IMR-90 (cell line): ENCODE measurements around the gene EGFR. TPM values are rescaled to one million over a fixed set of nuclear protein-coding genes. Genes with fewer than 3 reads are reported as not detected.

Experiments
- ATAC-seq: fragments of 200-7000 bp; cut with Tn5 transposase; 2 replicates; pipeline ENCODE4 v1.9.1; 2020; ENCODE audit warnings: low read depth, mild to moderate bottlenecking, moderate library complexity
- BruUV-seq: library from RNA; stranded (reverse); fragments of 400-500 nt; replicated peaks from 2 replicates; lab custom pipeline; 2021; lab: Mats Ljungman, UMichigan
- CTCF ChIA-PET: fragments of 300-600 bp; formaldehyde crosslinking; extraction: SDS; loops from one replicate; lab custom pipeline; 2021; ENCODE audit warnings: antibody characterized with exemption; lab: Yijun Ruan, JAX
- POLR2A ChIA-PET: fragments of 300-600 bp; sonication (Branson Sonifier 250); formaldehyde crosslinking; loops from one replicate; lab custom pipeline; 2022; ENCODE audit warnings: antibody characterized with exemption; ENCODE audit not compliant: unreplicated experiment; lab: Charles Lee
- DNase-seq: peaks from one replicate; pipeline ENCODE4 v3.0.0; 2013
- H2AFZ ChIP-seq: replicated peaks from 2 replicates; pipeline ENCODE3; 2013; ENCODE audit warnings: low read length, mild to moderate bottlenecking; ENCODE audit not compliant: poor library complexity
- H2AK5ac ChIP-seq: 2 replicates; pipeline ENCODE4 v1.6.1; 2013; ENCODE audit warnings: low read depth, low read length, inconsistent platforms
- H2AK9ac ChIP-seq: replicated peaks from 2 replicates; pipeline ENCODE3; 2013; ENCODE audit warnings: mild to moderate bottlenecking, low read depth, low read length, moderate library complexity; ENCODE audit not compliant: poor library complexity
- H2BK120ac ChIP-seq: 2 replicates; pipeline ENCODE4 v1.6.1; 2013; ENCODE audit warnings: low read depth, low read length, inconsistent platforms
- H2BK15ac ChIP-seq: 3 replicates; pipeline ENCODE4 v1.6.1; 2013; ENCODE audit warnings: low read depth, low read length, inconsistent platforms
- H2BK20ac ChIP-seq: 2 replicates; pipeline ENCODE4 v1.6.1; 2013; ENCODE audit warnings: low read depth, mild to moderate bottlenecking, inconsistent platforms, low read length, moderate library complexity
- H2BK5ac ChIP-seq: 2 replicates; pipeline ENCODE4 v1.6.1; 2013; ENCODE audit warnings: mild to moderate bottlenecking, low read depth, low read length, inconsistent platforms; ENCODE audit not compliant: poor library complexity, severe bottlenecking
- H3K14ac ChIP-seq: replicated peaks from 2 replicates; pipeline ENCODE4 v1.6.1; 2013; ENCODE audit warnings: low read depth, low read length, inconsistent platforms
- H3K18ac ChIP-seq: 2 replicates; pipeline ENCODE4 v1.6.1; 2013; ENCODE audit warnings: low read depth, low read length, control low read depth
- H3K23ac ChIP-seq: 2 replicates; pipeline ENCODE4 v1.6.1; 2013; ENCODE audit warnings: low read depth, low read length, inconsistent platforms
- H3K27ac ChIP-seq: 2 replicates; pipeline ENCODE4 v1.5.1; 2013; ENCODE audit warnings: mild to moderate bottlenecking, control low read depth, low read length; ENCODE audit not compliant: insufficient read depth
- H3K27me3 ChIP-seq: 2 replicates; pipeline ENCODE4 v1.6.1; 2013; ENCODE audit warnings: low read length; ENCODE audit not compliant: control insufficient read depth, insufficient read depth
- H3K36me3 ChIP-seq: 2 replicates; pipeline ENCODE4 v1.6.1; 2013; ENCODE audit warnings: low read length, mixed read lengths; ENCODE audit not compliant: control insufficient read depth, insufficient read depth
- H3K4ac ChIP-seq: 2 replicates; pipeline ENCODE4 v1.6.1; 2013; ENCODE audit warnings: low read depth, low read length, inconsistent platforms
- H3K4me1 ChIP-seq: 2 replicates; pipeline ENCODE4 v1.6.1; 2013; ENCODE audit warnings: low read length, mixed read lengths; ENCODE audit not compliant: control insufficient read depth, insufficient read depth
- H3K4me2 ChIP-seq: 2 replicates; pipeline ENCODE4 v1.6.1; 2013; ENCODE audit warnings: low read depth, mild to moderate bottlenecking, control low read depth, low read length, moderate library complexity
- H3K4me3 ChIP-seq: 2 replicates; pipeline ENCODE4 v1.5.1; 2013; ENCODE audit warnings: low read depth, mild to moderate bottlenecking, control low read depth, low read length, moderate library complexity; ENCODE audit not compliant: insufficient read depth
- H3K56ac ChIP-seq: 2 replicates; pipeline ENCODE4 v1.6.1; 2013; ENCODE audit warnings: low read length, inconsistent platforms; ENCODE audit not compliant: insufficient read depth; ENCODE audit errors: extremely low read depth
- H3K79me1 ChIP-seq, 2 experiments: 2 replicates each; pipeline ENCODE4 v1.6.1; 2013; ENCODE audit warnings: low read length in 2 of 2, inconsistent platforms in 1 of 2, low read depth in 1 of 2
- H3K9ac ChIP-seq: 2 replicates; pipeline ENCODE4 v1.6.1; 2013; ENCODE audit warnings: low read depth, low read length, control low read depth
- H3K9me1 ChIP-seq: 2 replicates; pipeline ENCODE4 v1.6.1; 2013; ENCODE audit warnings: low read length, inconsistent platforms; ENCODE audit not compliant: insufficient read depth
- H3K9me3 ChIP-seq: 2 replicates; pipeline ENCODE4 v1.6.1; 2013; ENCODE audit warnings: low read length; ENCODE audit not compliant: control insufficient read depth, insufficient read depth
- H4K20me1 ChIP-seq: 2 replicates; pipeline ENCODE4 v1.6.1; 2013; ENCODE audit warnings: low read length, inconsistent platforms; ENCODE audit not compliant: insufficient read depth
- H4K5ac ChIP-seq: 2 replicates; pipeline ENCODE4 v1.6.1; 2013; ENCODE audit warnings: mild to moderate bottlenecking, low read depth, low read length, control low read depth
- H4K8ac ChIP-seq, 2 experiments: 2 replicates each; pipeline ENCODE4 v1.6.1; 2013; ENCODE audit warnings: low read depth in 2 of 2, low read length in 2 of 2, control low read depth in 1 of 2, inconsistent platforms in 1 of 2
- H4K91ac ChIP-seq: 2 replicates; pipeline ENCODE4 v1.6.1; 2013; ENCODE audit warnings: low read depth, low read length, inconsistent platforms; ENCODE audit not compliant: insufficient read depth
- BHLHE40 ChIP-seq: fragments of 150-350 bp; IDR thresholded peaks from 2 replicates; pipeline ENCODE4 v1.6.1; 2016; ENCODE audit warnings: mild to moderate bottlenecking, low read depth, low read length
- CEBPB ChIP-seq: IDR thresholded peaks from 2 replicates; pipeline ENCODE4 v1.6.1; 2012; ENCODE audit warnings: low read depth, low read length, improper control_type of control experiment
- CHD1 ChIP-seq: IDR thresholded peaks from 2 replicates; pipeline ENCODE4 v1.6.1; 2012; ENCODE audit warnings: low read depth, low read length, improper control_type of control experiment
- FOS ChIP-seq: fragments of 150-350 bp; IDR thresholded peaks from 2 replicates; pipeline ENCODE4 v1.6.1; 2016; ENCODE audit warnings: low read depth, low read length
- MAZ ChIP-seq: IDR thresholded peaks from 2 replicates; pipeline ENCODE4 v1.6.1; 2012; ENCODE audit warnings: low read depth, mild to moderate bottlenecking, low read length, improper control_type of control experiment, moderate library complexity, borderline replicate concordance
- MXI1 ChIP-seq: IDR thresholded peaks from 2 replicates; pipeline ENCODE4 v1.6.1; 2012; ENCODE audit warnings: low read depth, mild to moderate bottlenecking, low read length, moderate library complexity, borderline replicate concordance
- NFE2L2 ChIP-seq: fragments of 150-350 bp; IDR thresholded peaks from 2 replicates; pipeline ENCODE4 v1.6.1; 2016; ENCODE audit warnings: low read depth, mild to moderate bottlenecking, low read length
- POLR2A ChIP-seq: IDR thresholded peaks from 2 replicates; pipeline ENCODE4 v1.6.1; 2012; ENCODE audit warnings: mild to moderate bottlenecking, low read depth, low read length
- RFX5 ChIP-seq: IDR thresholded peaks from 2 replicates; pipeline ENCODE4 v1.8.0; 2012; ENCODE audit warnings: low read depth, mild to moderate bottlenecking, low read length, moderate library complexity
- USF2 ChIP-seq: fragments of 150-350 bp; IDR thresholded peaks from 2 replicates; pipeline ENCODE4 v1.6.1; 2017; ENCODE audit warnings: mild to moderate bottlenecking, antibody characterized with exemption, low read length, low read depth
- WGBS, 2 experiments: methylation state at CpG; one replicate each; pipeline versions ENCODE4 v1.1.5 to v1.1.7; 2013; ENCODE audit warnings: missing lambda C conversion rate in 2 of 2; ENCODE audit not compliant: insufficient read length in 1 of 2; ENCODE audit errors: extremely low coverage in 2 of 2; 5-methylcytosine and 5-hydroxymethylcytosine counted together
- dilution Hi-C: fragments of 300-500 bp; cut with HindIII; formaldehyde crosslinking; loops from one replicate; pipeline ENCODE4 v1.14.3; 2018; ENCODE audit warnings: low sequenced_read_pairs; ENCODE audit not compliant: unreplicated experiment
- in situ Hi-C: fragments of 300-500 bp; cut with MboI; formaldehyde crosslinking; loops from 3 replicates; pipeline ENCODE4 v1.14.3; 2019; ENCODE audit warnings: low sequenced_read_pairs, inconsistent platforms, mixed read lengths
- intact Hi-C: fragments of 100-400 bp; cut with micrococcal nuclease; formaldehyde crosslinking; loops from 2 replicates; pipeline ENCODE4 v1.10.0; 2022
- polyA plus RNA-seq, 3 experiments: library from polyadenylated mRNA; depleted of rRNA; stranded (reverse); fragments of >200 nt; gene quantifications; 2 replicates each; pipeline ENCODE4 v1.2.3, GENCODE V29; 2012; ENCODE audit warnings: low replicate concordance in 1 of 3
- total RNA-seq: library from RNA; depleted of rRNA; stranded (reverse); fragments of >200 nt; gene quantifications from 2 replicates; pipeline ENCODE4 v1.2.3, GENCODE V29; 2012

The EGFR gene
- total and polyA plus RNA-seq, 2 of the 4 experiments (the other 2 are of a cell fraction): 36.9 to 60.4 TPM

DNA sequence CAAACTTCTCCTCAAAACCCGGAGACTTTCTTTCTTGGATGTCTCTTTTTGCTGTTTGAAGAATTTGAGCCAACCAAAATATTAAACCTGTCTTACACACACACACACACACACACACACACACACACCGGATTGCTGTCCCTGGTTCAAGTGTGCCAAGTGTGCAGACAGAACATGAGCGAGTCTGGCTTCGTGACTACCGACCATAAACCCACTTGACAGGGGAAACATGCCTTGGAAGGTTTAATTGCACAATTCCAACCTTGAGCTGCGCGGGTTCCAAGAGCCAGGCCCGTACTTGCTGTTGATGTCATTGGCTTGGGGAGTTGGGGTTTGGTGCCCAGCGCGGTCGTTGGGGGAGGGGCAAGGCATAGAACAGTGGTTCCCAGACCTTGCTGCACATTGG, 1.7 kb downstream of the EGFR start:
- Histone ChIP-seq H3K18ac (no peak overlapping the region), H4K5ac (no peak overlapping the region), H3K27ac (peak overlapping the region; percentile 97), H3K23ac (peak overlapping the region; percentile 62), H3K9me1 (peaks cover 27% of the 10 kb centered on the region), H3K14ac (peak overlapping the region; percentile 94), H3K4me2 (peak overlapping the region; percentile 57), H3K79me1 (peaks cover 19 to 57% of the 10 kb centered on the region in 2 experiments; a peak in 3 of 4 replicates), H3K4me3 (peak overlapping the region; percentile 98), H2AK5ac (peak overlapping the region; percentile 94), H4K91ac (peak overlapping the region; percentile 10; the same call in 1 of the 2 replicates), H2BK5ac (peak overlapping the region; percentile 88), H2BK20ac (no peak overlapping the region), H3K27me3 (no peaks in the 10 kb centered on the region), H2BK15ac (no peak overlapping the region), H2BK120ac (peak overlapping the region; percentile 47; the same call in 1 of the 2 replicates), H3K9ac (peak overlapping the region; percentile 93), H3K9me3 (no peaks in the 10 kb centered on the region), H2AK9ac (peak overlapping the region; percentile 92), H3K4me1 (peaks cover 21% of the 10 kb centered on the region), H4K8ac (peak overlapping the region in 1 of 2 experiments; percentile 34; a peak in 1 of 4 replicates), H3K36me3 (peaks cover 10% of the 10 kb centered on the region), H2AFZ (peak overlapping the region; percentile 85), H4K20me1 (peaks cover 51% of the 10 kb centered on the region), H3K56ac (peak overlapping the region; percentile 44; the same call in 1 of the 2 replicates), H3K4ac (peak overlapping the region; percentile 86)
- WGBS, 2 experiments: 40% methylated on average over 1 of the region's 11 CpGs; no CpG with 5 or more reads in 1 of the 2 experiments
- no TSS peak for BruUV-seq
- POLR2A ChIA-PET: no interaction called here
- CTCF ChIA-PET: interaction anchor here (1.1 kb wide), 1 partner anchor 234 kb away, joined by 3 read pairs; no protein-coding TSS in a partner anchor
- ATAC-seq: no peak
- in situ Hi-C loops (loop anchor here (10.0 kb wide), 1 partner anchor 234 kb away; no protein-coding TSS in a partner anchor), dilution Hi-C loops (no loop called here), intact Hi-C loops (loop anchor here (5.0 kb wide), 1 partner anchor 112 kb away; no protein-coding TSS in a partner anchor)
- TF ChIP-seq MAZ: no peak
- no peak for TF ChIP-seq POLR2A
- TF ChIP-seq CEBPB: peak; percentile 89
- TF ChIP-seq NFE2L2: no peak
- TF ChIP-seq MXI1: no peak; the same call in 1 of the 2 replicates
- no peak for TF ChIP-seq FOS
- no peak for TF ChIP-seq USF2
- peak; percentile 40; the same call in 1 of the 2 replicates for TF ChIP-seq CHD1
- TF ChIP-seq RFX5: no peak
- TF ChIP-seq BHLHE40: no peak
- DNase-seq: peak; percentile 60
